Ovary (tissue), 9 donors: ENCODE results near the gene RARA. TPM values are rescaled to one million over a fixed set of nuclear protein-coding genes. Genes with fewer than 3 reads are reported as not detected.

Source experiments
- DNase-seq, 5 donors: peaks; one replicate each; pipeline ENCODE4 v3.0.0-alpha.2; 2019 to 2020
- H3K27ac ChIP-seq, 2 donors: fragments of 200-600 bp; one replicate each; pipeline versions ENCODE4 v1.5.1 to v1.8.0; 2019 to 2022
- H3K27me3 ChIP-seq: fragments of 200-600 bp; one replicate; pipeline ENCODE4 v1.8.0; 2022
- H3K36me3 ChIP-seq: fragments of 200-600 bp; sonication (generic); one replicate; pipeline ENCODE4 v1.5.1; 2019
- H3K4me1 ChIP-seq: one replicate; pipeline ENCODE4 v1.8.1; 2013; ENCODE audit warnings: mild to moderate bottlenecking, moderate library complexity; ENCODE audit not compliant: insufficient read depth
- H3K4me3 ChIP-seq: fragments of 200-600 bp; sonication (generic); one replicate; pipeline ENCODE4 v1.5.1; 2017
- H3K9me3 ChIP-seq, 2 donors: fragments of 200-600 bp in 1 of 2; sonication (generic) in 1 of 2; one replicate each; pipeline versions ENCODE4 v1.5.1 to v1.8.1; 2013 to 2019; ENCODE audit warnings: mild to moderate bottlenecking in 1 of 2, moderate library complexity in 1 of 2
- EP300 ChIP-seq: sonication (generic); formaldehyde crosslinking; IDR thresholded peaks from one replicate; pipeline ENCODE4 v1.6.1; 2017; ENCODE audit warnings: antibody characterized with exemption
- POLR2A ChIP-seq: fragments of 450-650 bp; IDR thresholded peaks from one replicate; pipeline ENCODE4 v1.6.1; 2017; ENCODE audit warnings: antibody characterized with exemption, mild to moderate bottlenecking, moderate library complexity
- WGBS, 3 donors: extraction: QIAGEN DNeasy Blood & Tissue Kit in 1 of 3; methylation state at CpG; one replicate each; pipeline versions ENCODE4 v1.1.5 to v1.1.7; 2013 to 2017; 5-methylcytosine and 5-hydroxymethylcytosine counted together
- intact Hi-C, 4 donors: fragments of 100-400 bp; cut with DNase I; formaldehyde crosslinking; loops; one replicate each; pipeline versions ENCODE4 v1.11.0 to v1.15.1; 2022 to 2023
- polyA plus RNA-seq, 2 donors: library from polyadenylated mRNA; stranded (reverse); fragments of 200-250 nt in 1 of 2; fragments of 350-450 nt in 1 of 2; fragmentation: Illumina TruSeq in 1 of 2; extraction: RNeasy Lipid Tissue Mini Kit (QIAGEN cat#74804) in 1 of 2; gene quantifications; one replicate each; pipeline ENCODE4 v1.2.3, GENCODE V29; 2013 to 2014
- total RNA-seq, 7 donors: library from RNA; depleted of rRNA in 2 of 7; stranded (reverse); fragments of >200 nt in 2 of 7; fragmentation: NEBNext Ultra II Directional in 3 of 7; extraction: Animal tissue kit (Norgen Biotek cat#: 25700) in 3 of 7; gene quantifications; one replicate each; pipeline versions ENCODE4 v1.1.0 to v1.2.4, GENCODE V29; 2016 to 2023
- TF ChIP-seq, protein P1 (sequence below), 3 donors: fragments of 450-650 bp in 2 of 3; fragments of 200-600 bp in 1 of 3; IDR thresholded peaks; one replicate each; pipeline versions ENCODE4 v1.5.1 to v1.8.0; 2016 to 2022; ENCODE audit warnings: antibody characterized with exemption in 3 of 3, mild to moderate bottlenecking in 1 of 3
- donor health status: DM: no; HTN: no; CAD: no; lungs with moderate emphysema.
- donor health status: DM: no; HTN: no; CAD: no.
- donor health status: Bipolar disorder and iron deficiency.
- donor health status: DM: yes; HTN: yes; CAD: no.
- donor health status: DM: no; HTN: no; CAD: no.
- donor health status: DM: yes; HTN: yes; CAD: no.

RARA gene
- total and polyA plus RNA-seq, 9 donors: 19.8 to 100 (median 61.9) TPM

DNA sequence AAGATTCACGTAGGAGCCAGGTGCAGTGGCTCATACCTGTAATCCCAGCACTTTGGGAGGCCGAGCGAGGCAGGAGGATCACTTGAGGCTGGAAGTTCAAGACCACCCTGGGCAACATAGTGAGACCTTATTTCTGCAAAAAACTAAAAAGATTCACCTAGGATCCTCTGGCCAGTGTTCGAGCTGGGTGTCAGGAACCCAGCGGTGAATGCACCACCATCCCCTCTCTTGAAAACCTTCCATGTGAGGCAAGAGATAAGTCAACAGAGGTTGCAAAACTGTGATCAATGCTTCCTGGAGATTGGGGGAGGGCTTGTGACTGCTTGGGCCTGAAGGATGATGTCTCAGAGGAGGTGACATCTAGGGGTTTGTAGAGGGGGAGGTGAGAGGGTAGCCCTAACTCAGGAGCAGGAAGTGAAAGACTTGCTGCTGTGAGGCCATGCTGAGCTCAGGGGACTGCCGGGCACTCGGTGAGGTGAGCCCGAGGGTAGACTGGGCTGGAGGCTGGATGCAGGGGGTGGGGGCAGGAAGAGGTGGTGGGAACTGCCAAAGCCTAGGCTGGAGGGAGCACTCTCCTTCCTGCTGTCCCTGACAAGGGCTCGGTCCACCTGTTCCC, 43.9 kb downstream of the RARA start:
- Histone ChIP-seq H3K27ac (no peak overlapping the region), H3K4me1 (peaks cover 23% of the 10 kb centered on the region), H3K27me3 (no peaks in the 10 kb centered on the region), H3K9me3 (no peaks in the 10 kb centered on the region), H3K4me3 (no peak overlapping the region), H3K36me3 (no peaks in the 10 kb centered on the region)
- 78 to 87% (median 84%) methylated on average over 9 of the region's 9 CpGs for WGBS, 3 donors
- TF ChIP-seq POLR2A (no peak), EP300 (no peak)
- TF ChIP-seq, protein P1, sequence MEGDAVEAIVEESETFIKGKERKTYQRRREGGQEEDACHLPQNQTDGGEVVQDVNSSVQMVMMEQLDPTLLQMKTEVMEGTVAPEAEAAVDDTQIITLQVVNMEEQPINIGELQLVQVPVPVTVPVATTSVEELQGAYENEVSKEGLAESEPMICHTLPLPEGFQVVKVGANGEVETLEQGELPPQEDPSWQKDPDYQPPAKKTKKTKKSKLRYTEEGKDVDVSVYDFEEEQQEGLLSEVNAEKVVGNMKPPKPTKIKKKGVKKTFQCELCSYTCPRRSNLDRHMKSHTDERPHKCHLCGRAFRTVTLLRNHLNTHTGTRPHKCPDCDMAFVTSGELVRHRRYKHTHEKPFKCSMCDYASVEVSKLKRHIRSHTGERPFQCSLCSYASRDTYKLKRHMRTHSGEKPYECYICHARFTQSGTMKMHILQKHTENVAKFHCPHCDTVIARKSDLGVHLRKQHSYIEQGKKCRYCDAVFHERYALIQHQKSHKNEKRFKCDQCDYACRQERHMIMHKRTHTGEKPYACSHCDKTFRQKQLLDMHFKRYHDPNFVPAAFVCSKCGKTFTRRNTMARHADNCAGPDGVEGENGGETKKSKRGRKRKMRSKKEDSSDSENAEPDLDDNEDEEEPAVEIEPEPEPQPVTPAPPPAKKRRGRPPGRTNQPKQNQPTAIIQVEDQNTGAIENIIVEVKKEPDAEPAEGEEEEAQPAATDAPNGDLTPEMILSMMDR (IDR thresholded peaks at IDR 0.05): no peak
- intact Hi-C loops: loop anchor here (2.0 to 10.0 kb wide), 7 partner anchors 36 to 202 kb away; partner anchors contain the start of gene RARA (in 1 of the 4)
- peak in 1 of 5 donors; percentile 16 for DNase-seq

DNA sequence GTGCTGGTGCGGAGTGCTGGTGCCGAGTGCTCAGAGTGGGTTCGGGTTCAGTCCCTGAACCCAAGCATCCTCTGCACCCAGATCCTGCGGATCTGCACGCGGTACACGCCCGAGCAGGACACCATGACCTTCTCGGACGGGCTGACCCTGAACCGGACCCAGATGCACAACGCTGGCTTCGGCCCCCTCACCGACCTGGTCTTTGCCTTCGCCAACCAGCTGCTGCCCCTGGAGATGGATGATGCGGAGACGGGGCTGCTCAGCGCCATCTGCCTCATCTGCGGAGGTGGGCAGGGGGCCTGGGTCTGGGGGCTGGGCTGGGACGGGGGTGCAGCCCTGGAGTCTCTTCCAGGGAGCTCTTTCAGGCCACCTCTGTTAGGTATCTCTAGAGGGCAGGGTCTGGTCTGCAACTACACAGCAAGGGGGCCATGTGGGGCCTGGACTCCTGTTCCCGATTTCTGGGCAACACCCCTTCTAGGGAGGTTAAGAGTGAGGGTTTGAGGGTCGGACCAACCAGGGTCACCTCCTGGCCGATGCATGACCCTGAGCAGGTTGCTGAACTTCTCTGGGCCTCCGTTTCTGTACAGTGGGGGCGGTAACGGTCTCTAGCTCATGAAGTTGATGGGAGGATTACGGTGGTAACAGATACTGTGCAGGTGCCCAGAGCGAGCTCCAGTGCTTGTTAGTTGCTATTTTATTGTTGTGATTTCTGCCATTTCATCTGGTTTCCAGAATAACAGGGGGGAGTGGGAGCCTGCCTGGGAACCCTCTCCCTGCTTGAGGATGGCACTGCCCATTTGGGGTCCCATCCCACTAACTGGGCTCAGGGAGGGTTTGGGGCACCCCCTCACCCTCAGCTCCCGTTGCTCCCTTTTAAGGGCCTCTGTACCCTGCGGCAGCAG, 45.5 kb downstream of the RARA start:
- no peak overlapping the region for H3K4me3 ChIP-seq
- no peaks in the 10 kb centered on the region for H3K9me3 ChIP-seq
- H3K27ac ChIP-seq: no peak overlapping the region
- no peaks in the 10 kb centered on the region for H3K36me3 ChIP-seq
- intact Hi-C loops: loop anchor here (2.0 to 10.0 kb wide), 8 partner anchors 37 to 200 kb away; no protein-coding TSS in a partner anchor
- H3K27me3 ChIP-seq: no peaks in the 10 kb centered on the region
- TF ChIP-seq EP300 (no peak), POLR2A (no peak)
- peaks cover 9% of the 10 kb centered on the region for H3K4me1 ChIP-seq
- 60 to 67% (median 64%) methylated on average over 30 of the region's 30 CpGs for WGBS, 3 donors
- peak in 3 of 5 donors; percentile 28 to 44 (median 41) for DNase-seq

DNA sequence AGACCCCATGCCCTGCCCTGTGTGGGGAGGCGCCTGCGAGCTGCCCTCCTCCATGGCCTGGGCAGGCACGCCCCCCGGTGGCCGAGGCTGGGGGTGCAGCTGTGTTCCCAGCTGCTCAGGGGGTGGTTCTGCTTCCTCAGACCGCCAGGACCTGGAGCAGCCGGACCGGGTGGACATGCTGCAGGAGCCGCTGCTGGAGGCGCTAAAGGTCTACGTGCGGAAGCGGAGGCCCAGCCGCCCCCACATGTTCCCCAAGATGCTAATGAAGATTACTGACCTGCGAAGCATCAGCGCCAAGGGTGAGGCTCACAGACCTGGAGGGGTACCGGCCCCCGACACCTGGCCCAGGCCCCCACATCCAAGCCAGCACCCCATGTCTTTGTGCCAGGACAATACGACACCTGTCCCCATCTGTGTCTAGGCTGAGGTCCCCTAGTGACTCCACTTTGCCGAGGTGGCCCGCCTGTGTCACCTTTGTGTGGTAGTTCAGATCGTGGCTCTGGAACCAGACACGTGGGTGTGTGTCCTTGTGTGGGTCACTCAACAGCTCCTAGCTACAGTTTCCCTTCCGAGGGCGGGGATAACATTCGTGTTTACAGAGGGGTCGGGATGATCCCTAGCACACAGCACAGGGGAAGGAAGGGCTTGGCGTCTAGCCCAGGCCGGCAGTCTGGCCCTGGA, 46.3 kb downstream of the RARA start:
- Histone ChIP-seq H3K9me3 (no peaks in the 10 kb centered on the region), H3K27me3 (no peaks in the 10 kb centered on the region), H3K4me1 (peaks cover 3% of the 10 kb centered on the region), H3K36me3 (no peaks in the 10 kb centered on the region), H3K4me3 (no peak overlapping the region), H3K27ac (peak overlapping the region in 1 of 2 donors; percentile 18)
- TF ChIP-seq POLR2A: peak; percentile 36
- no peak for TF ChIP-seq EP300
- TF ChIP-seq, protein P1 (IDR thresholded peaks at IDR 0.05): peak; percentile 91 to 98 (median 97)
- intact Hi-C loops: loop anchor here in 3 of 4 donors (2.0 to 10.0 kb wide), 7 partner anchors 52 to 200 kb away; no protein-coding TSS in a partner anchor
- WGBS, 3 donors: 38 to 45% (median 44%) methylated on average over 27 to 29 of the region's 29 CpGs
- peak; percentile 74 to 90 (median 85) for DNase-seq

DNA sequence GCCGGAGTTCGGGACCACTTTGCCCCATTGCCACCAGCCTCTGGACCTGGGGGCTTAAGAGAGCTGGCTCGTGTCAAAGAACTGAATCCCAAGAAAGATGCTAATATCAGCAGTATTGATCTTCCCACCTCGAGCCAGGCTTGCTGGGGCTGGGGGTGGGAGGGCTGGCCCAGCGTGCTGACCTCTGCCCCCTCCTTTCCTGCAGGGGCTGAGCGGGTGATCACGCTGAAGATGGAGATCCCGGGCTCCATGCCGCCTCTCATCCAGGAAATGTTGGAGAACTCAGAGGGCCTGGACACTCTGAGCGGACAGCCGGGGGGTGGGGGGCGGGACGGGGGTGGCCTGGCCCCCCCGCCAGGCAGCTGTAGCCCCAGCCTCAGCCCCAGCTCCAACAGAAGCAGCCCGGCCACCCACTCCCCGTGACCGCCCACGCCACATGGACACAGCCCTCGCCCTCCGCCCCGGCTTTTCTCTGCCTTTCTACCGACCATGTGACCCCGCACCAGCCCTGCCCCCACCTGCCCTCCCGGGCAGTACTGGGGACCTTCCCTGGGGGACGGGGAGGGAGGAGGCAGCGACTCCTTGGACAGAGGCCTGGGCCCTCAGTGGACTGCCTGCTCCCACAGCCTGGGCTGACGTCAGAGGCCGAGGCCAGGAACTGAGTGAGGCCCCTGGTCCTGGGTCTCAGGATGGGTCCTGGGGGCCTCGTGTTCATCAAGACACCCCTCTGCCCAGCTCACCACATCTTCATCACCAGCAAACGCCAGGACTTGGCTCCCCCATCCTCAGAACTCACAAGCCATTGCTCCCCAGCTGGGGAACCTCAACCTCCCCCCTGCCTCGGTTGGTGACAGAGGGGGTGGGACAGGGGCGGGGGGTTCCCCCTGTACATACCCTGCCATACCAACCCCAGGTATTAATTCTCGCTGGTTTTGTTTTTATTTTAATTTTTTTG, 47.1 kb downstream of the RARA start:
- no peaks in the 10 kb centered on the region for H3K9me3 ChIP-seq
- no peaks in the 10 kb centered on the region for H3K36me3 ChIP-seq
- intact Hi-C loops: loop anchor here in 3 of 4 donors (2.0 to 10.0 kb wide), 7 partner anchors 53 to 199 kb away; no protein-coding TSS in a partner anchor
- 48 to 64% (median 52%) methylated on average over 22 to 33 of the region's 33 CpGs for WGBS, 3 donors
- peak; percentile 53 to 80 (median 63) for DNase-seq
- TF ChIP-seq POLR2A (no peak), EP300 (no peak)
- TF ChIP-seq, protein P1 (IDR thresholded peaks at IDR 0.05): no peak
- H3K4me1 ChIP-seq: peaks cover 3% of the 10 kb centered on the region
- no peak overlapping the region for H3K4me3 ChIP-seq
- no peaks in the 10 kb centered on the region for H3K27me3 ChIP-seq
- peak overlapping the region; percentile 14 to 18 for H3K27ac ChIP-seq
